PFSK-1 (cell line): ENCODE results near the gene DDC.
A peak's percentile ranks its signal among the peaks of the same experiment; 100 is the strongest.

Source experiments
- FOXP2 ChIP-seq: optimal IDR thresholded peaks from 2 replicates; pipeline ENCODE3; 2011; ENCODE audit warnings: borderline replicate concordance, control low read depth, inconsistent platforms; ENCODE audit not compliant: insufficient read depth; ENCODE audit errors: extremely low read length, extremely low read depth
- POLR2AphosphoS5 ChIP-seq: IDR thresholded peaks from 2 replicates; pipeline ENCODE4 v1.6.1; 2012; ENCODE audit warnings: low read depth, mild to moderate bottlenecking, control low read depth, low read length, moderate library complexity
- REST ChIP-seq, 2 experiments: IDR thresholded peaks; 2 replicates each; pipeline versions ENCODE4 v1.6.1 to v1.8.0; 2011 to 2012; ENCODE audit warnings: low read depth in 2 of 2, low read length in 2 of 2, control low read depth in 1 of 2, inconsistent platforms in 1 of 2, mild to moderate bottlenecking in 1 of 2, moderate library complexity in 1 of 2; ENCODE audit not compliant: insufficient read depth in 1 of 2
- SIN3A ChIP-seq: IDR thresholded peaks from 2 replicates; pipeline ENCODE4 v1.6.1; 2012; ENCODE audit warnings: mild to moderate bottlenecking, low read length, moderate library complexity, borderline replicate concordance; ENCODE audit not compliant: insufficient read depth
- TAF1 ChIP-seq: IDR thresholded peaks from 2 replicates; pipeline ENCODE4 v1.6.1; 2012; ENCODE audit warnings: low read length, control low read depth, borderline replicate concordance; ENCODE audit not compliant: insufficient read depth

The DDC gene

GRCh38 chr7:50505553-50506210 lies 59.5 kb downstream of the DDC start:
- TF ChIP-seq TAF1 (no peak), SIN3A (no peak), POLR2AphosphoS5 (no peak), REST (IDR thresholded peaks at IDR 0.05; ENCODE audit: insufficient read depth in 1 of 2, low read depth in 2 of 2, low read length in 2 of 2) (no peak), FOXP2 (no peak)

- no peak for TF ChIP-seq FOXP2
- TF ChIP-seq POLR2AphosphoS5 = no peak
- TF ChIP-seq TAF1 = no peak
- no peak for TF ChIP-seq SIN3A
- no peak for TF ChIP-seq REST (IDR thresholded peaks at IDR 0.05; ENCODE audit: insufficient read depth in 1 of 2, low read depth in 2 of 2, low read length in 2 of 2)
These were observed 60.3 kb downstream of the DDC start for GRCh38 chr7:50504646-50505546.

GRCh38 chr7:50502947-50503346 lies 62.3 kb downstream of the DDC start:
- TF ChIP-seq TAF1 (no peak), FOXP2 (no peak), SIN3A (no peak), REST (IDR thresholded peaks at IDR 0.05; ENCODE audit: insufficient read depth in 1 of 2, low read depth in 2 of 2, low read length in 2 of 2) (no peak), POLR2AphosphoS5 (no peak)

- TF ChIP-seq FOXP2 = peak; percentile 41
- no peak for TF ChIP-seq POLR2AphosphoS5
- TF ChIP-seq TAF1 = no peak
These were observed 63.1 kb downstream of the DDC start for GRCh38 chr7:50502001-50502684.

- TF ChIP-seq SIN3A (no peak), POLR2AphosphoS5 (no peak), REST (IDR thresholded peaks at IDR 0.05; ENCODE audit: insufficient read depth in 1 of 2, low read depth in 2 of 2, low read length in 2 of 2) (no peak), FOXP2 (no peak), TAF1 (no peak)
These were observed 66.1 kb downstream of the DDC start for GRCh38 chr7:50499092-50499491.
